NCI-H748 treated with DMSO at 0.1 percent for 48 hours (cell line): Measurements from ENCODE around the gene LIN9.

Experiments used
- DNase-seq: peaks from one replicate; lab custom pipeline; 2025; lab: John Stamatoyannopoulos, UW

LIN9 gene

DNA sequence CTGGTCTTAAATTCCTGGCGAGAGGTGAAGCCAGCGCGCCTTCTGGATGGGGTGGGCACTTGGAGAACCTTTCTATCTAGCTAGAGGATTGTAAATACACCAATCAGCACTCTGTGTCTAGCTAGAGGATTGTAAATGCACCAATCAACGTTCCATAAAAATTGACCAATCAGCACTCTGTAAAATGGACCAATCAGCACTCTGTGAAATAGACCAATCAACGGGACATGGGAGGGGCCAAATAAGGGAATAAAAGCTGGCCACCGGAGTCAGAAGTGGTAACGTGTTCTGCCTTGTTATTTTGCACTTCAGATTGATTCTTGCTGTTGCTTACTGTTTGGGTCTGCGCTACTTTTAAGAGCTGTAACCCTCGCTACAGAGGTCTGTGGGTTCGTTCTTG is 12.0 kb upstream of the LIN9 start:
- no peak for DNase-seq

DNA sequence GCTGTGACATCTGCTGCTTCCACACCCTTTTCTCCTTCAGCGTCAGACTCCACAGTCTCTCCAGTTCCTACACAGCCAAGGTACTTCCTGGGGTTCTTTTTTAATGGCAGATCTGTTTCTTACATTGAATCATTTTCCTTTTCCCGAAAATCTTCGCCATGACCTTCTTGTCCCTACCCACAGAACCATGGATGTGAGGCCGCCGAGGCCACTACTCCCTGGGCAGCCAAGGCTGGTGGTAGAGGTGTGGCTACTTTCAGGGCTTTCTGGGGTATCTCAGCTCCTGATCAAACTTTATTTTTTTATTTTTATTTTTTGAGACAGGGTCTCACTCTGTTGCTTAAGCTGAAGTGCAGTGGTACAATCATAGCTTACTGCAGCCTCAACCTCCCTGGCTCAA is 9.5 kb upstream of the LIN9 start:
- DNase-seq: no peak

DNA sequence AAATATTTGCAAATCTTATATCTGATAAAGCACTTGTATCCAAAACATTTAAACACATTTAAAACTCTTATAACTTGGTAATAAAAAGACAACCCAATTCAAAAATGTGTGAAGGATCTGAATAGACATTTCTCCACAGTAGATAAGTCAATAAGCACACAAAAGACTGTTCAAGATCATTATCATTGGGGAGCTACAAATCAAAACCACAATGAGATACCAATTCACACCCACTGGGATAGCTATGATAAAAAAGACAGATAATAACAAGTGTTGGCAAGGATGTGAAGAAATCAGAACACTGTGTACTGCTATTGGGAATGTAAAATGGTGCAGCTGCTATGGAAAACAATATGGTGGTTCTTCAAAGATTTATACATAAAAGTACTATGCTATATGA is 5.1 kb upstream of the LIN9 start:
- no peak for DNase-seq

DNA sequence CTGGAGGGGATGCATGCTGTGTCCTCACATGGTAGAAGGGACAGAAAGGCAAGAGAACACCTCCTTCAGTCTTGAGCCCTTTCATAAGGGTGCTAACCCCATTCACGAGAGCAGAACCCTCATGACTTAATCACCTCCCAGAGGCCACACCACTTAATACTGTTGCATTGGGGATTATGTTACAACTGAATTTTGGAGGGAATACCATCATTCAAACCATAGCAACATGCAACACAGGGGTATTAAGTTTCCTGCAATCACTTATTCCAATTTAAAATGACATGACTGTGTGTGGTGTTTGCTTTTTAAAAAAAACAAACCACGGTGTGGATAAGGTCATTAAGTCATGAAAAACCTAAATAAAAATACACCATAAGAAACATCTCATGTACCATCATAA is 3.1 kb upstream of the LIN9 start:
- no peak for DNase-seq

DNA sequence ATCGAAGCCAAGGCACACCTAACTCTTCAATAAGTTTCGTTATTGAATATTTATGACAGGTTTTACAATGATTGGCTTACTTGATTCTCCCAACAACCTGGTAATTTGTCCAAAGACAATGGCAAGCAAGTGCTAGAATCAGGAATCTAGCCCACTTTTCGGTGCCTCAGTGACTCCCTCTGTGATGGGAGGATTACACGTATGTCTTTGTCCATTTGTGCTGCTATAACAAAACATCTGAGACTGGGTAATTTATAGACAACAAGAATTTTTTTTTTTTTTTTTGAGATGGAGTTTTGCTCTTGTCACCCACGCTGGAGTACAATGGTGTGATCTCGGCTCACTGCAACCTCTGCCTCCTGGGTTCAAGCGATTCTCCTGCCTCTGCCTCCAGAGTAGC is 2.4 kb upstream of the LIN9 start:
- no peak for DNase-seq

DNA sequence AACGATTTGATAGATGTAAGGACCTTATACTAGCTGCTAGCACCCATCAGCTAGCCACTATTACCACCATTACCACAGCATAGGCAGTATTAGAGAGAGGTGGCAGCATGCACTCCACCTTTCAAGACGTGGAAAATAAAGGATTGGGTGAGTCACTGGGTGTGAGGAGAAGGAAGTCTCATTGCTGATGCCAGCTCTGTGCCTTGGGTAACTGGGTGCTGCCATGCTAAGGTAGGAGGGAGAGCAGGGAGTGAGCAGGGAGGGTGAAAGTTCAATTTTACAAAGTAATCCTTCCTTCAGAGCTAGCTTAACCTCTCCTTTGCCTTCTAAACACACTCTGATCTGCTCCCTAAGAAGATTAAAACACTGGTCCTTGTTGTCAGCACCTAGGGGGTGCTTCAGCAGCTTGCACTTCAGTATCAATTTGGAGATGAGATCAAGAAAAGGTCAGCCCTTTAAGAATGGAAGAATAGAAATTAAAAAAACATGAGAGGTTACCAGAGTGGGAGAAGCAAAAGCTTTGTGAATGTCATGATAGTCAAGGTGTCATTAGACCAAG is 1.8 kb upstream of the LIN9 start:
- DNase-seq: no peak

DNA sequence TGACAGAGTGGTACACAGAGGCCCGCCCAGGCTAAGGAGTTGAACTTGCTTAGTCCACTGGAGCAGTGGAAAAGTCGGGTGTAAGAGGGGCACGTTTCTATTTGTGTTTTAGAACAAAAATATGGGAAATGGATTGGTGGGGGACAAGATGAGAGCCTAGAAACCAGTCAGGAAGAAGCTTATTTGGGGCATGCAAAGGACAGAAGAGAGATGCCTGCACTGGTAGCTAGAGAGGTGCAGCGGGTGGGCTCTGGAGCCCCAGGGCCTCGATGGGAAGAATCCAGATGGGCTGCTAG is 1.2 kb upstream of the LIN9 start:
- DNase-seq: no peak

DNA sequence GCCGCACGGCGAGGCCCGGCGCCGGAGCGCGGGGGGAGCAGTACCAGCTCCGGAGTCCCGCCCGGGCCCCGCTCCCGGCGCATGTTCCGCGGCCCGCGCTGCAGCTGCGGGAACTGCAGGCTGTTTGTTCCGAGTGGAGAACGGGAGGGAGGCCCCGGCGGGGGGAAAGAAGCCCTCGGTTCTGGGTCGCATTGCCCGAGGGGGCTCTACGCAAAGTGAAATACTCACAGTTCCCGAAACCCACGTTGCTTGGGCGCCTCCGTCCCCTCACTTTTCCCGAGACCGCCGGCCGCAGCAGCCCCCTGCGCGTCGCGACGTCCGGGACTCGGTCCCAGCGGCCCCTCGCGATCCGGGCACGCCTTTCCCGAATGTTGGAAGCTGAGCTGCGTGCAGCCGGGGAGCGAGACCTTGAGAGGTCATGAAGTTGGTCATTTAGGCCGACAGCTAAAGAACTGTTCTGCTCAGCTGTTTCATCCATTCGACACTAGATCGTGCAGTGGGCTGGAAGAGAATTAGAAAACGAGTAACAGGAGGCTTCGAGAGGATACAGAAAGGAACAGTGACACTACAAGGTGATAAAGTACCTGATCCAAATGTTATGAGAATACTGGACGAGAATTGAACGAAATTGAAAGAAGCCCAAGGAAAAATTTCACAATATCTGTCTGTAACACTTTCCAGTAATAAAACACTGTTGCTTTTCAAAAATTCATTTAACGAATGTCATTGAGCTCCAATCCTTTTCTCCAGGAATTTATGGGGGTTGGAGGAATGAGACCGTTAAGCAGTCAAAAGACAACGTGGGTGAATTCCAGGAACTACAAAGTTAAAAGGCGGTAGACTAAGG is 657 bp upstream of the LIN9 start:
- DNase-seq: no peak

DNA sequence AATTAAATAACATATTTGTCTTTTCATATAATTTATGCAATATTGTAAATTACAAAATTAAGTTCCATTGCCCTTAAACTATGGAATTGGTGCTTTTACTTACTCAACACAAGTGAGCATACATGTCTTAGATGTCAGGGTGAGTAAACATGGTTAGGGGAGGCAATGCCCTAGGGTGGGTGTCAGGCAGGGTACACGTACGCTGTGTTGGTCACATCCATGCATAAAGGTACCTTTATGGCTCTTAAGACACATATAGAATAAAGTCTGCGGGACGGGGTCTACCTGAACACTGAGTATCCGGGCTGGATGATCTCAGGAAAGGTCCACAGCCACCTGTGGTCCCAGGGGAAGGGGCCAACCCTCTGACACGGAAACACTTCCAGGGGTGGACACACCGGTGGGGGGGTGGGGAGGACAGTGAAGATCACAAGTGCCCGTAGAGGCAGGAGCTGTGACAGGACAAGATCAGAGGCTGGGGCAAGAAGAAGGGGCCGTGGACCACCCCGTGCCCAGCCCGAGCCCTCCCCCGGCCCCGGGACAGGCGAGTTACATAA is 720 bp downstream of the LIN9 start:
- DNase-seq: no peak

DNA sequence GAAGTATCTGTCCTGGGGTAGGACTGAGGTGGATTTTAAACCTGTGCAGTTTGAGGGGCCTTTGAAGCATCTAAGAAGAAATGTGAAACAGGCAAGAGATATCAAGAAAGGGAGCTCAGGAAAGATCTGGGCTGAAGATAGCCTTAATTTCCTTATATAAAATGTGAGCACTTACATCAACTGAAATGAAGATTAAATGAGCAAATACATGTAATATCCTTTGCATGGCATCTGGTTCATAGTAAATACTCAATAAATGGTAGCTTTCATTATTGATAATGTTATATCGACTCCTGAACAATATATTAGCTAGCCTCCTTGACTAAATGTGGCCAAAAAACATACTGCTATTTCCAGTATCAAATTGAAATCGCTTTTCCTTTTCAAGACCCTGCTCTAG is 2.5 kb downstream of the LIN9 start:
- no peak for DNase-seq

DNA sequence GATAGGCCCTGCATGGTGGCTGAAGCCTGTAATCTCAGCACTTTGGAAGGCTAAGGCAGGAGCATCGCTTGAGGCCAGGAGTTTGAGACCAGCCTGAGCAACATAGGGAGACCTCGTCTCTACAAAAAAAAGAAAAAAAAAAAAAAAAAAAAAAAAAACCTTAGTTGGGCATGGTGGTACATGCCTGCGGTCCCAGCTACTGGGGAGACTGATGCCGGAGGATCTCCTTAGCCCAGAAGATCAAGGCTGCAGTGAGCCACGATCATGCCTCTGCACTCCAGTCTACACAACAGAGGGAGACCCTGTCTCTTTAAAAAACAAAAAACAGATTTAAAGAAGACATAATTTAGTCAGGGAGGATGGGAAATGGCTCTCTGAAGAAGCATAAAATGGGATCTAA is 3.8 kb downstream of the LIN9 start:
- no peak for DNase-seq

DNA sequence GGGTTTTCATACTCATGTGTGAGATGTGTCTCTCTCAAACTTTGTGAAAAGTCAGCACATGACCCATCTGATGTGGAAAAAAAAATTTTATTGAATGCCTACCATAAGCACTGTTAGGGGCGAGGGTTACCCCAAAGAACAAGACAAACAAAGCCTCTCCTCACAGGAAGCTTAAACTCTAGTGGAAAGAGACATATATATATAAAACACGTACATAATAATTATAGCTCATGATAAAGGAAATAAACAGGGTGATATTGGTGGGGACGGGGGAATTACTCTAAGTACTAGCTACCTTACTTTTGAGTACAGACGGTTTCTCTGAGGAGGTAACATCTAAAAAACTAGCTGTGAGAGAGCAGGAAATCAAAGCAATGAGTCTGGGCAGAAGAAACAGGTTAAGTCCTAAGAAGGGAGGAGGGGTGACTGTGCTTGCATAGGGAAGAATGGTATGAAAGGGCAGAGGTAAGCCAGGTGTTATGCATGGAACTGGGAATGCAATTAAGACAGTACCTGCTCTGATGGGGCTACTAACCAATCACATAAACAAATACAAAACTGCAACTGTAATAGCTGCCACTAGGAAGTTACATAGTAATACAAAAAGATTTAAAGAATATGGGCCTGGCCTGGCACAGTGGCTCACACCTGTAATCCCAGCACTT is 4.5 kb downstream of the LIN9 start:
- no peak for DNase-seq

DNA sequence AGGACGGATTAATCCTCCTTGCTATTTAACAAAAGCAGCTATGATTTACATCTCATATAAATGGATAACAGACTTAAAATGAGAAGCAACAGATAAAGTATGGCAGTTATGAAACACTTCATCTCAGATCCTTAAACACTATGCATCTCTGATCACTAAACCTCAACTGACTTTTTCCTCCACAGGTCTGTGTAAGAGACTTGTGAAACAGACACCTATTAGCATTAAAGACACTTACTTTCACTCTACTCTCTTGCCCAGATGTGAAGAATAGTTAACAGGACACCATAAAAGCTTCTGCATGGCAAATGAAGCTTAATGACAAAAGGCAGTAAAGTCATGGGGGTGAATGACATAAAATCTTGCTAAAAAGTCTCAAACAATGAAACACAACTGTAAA is 6.2 kb downstream of the LIN9 start:
- no peak for DNase-seq

DNA sequence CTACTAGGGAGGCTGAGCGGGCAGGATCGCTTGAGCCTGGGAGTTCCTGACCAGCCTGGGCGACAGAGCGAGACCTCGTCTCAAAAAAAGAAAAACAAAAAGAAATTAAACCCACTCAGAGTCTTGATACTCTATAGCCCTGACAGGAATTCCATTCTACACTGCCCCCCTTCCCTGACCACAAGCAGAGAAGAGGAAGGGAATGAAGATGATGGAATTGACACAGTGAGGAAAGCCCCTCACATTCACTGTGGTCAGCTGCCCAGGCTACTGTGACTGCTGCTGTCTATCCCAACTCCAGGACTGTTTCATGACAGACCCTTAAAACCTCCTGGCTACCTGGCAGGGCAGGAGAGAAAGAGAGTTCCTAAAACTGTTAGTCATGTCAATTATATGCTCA is 12.1 kb downstream of the LIN9 start:
- DNase-seq: no peak

DNA sequence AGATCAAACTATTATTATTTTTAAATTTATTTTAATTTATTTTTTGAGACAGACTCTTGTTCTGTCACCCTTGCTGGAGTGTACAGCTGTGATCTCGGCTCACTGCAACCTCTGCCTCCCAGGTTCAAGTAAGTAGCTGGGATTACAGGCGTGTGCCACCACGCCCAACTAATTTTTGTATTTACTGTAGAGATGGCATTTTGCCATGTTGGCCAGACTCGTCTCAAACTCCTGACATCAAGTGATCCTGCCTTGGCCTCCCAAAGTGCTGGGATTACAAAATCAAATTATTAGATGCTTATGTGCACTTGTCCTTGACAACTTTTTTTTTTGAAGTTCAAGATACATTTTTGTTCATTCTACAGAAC is 15.4 kb downstream of the LIN9 start:
- no peak for DNase-seq

DNA sequence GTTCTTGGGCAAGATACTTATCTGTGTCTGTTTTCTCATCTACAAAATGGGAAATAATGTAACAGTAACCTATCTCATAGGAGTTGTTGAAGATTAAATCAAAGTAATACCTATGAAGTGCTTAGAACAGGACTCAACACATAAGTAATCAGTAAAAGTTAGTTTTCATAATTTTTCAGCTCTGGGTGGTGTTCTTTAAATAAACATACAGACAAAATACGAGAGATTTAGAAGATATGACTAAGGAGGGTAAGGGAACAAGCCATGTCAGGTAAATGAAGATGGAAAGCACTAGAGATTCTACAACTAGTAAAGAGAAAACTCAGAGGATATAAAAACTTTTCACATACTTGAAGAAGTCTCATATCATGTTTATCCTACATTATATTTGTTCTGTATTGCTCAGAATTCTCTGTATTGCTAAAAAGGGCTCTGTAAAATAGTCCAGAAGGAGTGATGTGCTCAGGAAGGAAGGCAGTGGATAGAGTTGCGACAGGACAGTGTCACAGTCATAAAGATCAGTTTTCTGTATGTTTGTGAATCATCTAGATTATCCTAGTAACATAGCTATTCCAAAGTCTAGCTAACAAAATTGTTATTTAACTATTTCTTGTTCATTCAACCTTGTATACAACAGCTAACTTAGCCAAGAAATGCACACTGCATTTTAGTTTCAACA is 16.0 kb downstream of the LIN9 start:
- DNase-seq: no peak

DNA sequence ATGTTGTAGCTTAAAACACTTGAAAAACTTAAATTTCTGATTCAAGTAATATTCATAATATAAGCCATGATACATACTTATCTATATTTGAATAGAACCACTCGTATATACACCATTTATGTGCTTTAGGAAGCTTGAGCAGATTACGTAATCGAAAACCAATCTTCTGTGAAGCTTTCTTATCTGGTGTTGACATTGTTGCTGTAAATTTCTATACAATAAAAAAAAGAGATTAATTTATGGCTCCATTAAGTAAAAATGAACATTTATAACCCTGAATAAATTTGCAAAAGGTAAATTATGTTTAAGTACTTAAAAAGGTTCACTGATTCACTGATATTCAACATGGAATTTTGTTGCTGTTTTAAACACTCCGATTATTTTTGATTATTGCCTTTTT is 21.4 kb downstream of the LIN9 start:
- no peak for DNase-seq

DNA sequence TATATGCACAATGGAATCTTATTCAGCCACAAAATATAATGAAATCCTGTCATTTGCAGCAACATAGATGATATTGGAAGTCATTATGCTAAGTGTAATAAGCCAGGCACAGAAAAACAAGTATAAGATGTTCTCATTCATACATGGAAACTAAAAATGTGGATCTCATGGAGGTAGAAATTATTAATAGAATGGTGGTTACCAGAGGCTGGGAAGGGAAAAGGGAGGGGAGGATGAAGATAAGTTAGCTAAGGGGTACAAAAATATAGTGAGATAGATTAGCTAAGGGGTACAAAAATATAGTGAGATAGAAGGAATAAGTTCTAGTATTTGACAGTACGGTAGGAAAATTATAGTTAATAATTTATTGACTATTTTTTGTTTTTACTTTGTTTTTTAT is 27.9 kb downstream of the LIN9 start:
- DNase-seq: no peak

DNA sequence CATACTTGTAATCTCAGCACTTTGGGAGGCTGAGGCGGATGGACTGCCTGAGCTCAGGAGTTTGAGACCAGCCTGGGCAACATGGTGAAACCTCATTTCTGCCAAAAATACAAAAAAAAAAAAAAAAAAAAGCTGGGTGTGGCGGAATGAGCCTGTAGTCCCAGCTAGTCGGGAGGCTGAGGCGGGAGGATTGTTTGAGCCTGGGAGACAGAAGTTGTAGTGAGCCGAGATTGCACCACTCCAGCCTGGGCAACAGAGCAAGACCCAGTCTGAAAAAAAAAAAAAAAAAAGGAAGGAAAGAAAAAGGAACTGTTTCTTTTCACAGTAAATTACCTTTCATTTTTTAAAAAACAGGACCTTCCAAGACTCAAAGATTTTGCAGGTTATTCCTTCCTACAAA is 29.5 kb downstream of the LIN9 start:
- DNase-seq: no peak

DNA sequence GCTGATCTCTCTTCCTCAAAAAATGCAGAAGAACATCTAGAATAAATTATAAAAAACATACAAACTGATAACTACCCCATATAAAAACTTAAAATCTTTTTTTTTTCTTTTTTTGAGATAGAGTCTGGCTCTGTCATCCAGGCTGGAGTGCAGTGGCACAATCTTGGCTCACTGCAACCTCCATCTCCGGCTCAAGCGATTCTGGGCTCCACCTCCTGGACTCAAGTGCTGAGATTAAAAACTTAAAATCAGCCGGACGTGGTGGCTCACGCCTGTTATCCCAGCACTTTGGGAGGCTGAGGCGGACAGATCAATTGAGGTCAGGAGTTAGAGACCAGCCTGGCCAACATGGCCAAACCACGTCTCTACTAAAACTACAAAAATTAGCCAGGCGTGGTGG is 31.1 kb downstream of the LIN9 start:
- no peak for DNase-seq

DNA sequence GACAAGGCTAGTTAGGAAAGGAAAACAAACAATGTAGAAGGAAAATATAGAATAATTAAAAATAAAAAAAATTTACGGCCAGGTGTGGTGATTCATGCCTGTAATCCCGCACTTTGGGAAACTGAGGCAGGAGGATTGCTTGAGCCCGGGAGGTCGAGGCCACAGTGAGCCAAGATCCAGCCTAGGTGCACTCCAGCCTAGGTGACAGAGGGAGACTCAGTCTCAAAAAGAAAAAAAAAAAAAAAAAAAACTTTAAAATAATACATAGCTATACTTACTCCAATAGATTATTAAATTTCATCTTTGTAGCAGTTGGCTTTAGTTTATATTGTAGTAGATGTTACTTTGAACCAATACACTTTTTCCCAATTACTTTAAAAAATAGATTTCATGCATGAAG is 32.0 kb downstream of the LIN9 start:
- no peak for DNase-seq

DNA sequence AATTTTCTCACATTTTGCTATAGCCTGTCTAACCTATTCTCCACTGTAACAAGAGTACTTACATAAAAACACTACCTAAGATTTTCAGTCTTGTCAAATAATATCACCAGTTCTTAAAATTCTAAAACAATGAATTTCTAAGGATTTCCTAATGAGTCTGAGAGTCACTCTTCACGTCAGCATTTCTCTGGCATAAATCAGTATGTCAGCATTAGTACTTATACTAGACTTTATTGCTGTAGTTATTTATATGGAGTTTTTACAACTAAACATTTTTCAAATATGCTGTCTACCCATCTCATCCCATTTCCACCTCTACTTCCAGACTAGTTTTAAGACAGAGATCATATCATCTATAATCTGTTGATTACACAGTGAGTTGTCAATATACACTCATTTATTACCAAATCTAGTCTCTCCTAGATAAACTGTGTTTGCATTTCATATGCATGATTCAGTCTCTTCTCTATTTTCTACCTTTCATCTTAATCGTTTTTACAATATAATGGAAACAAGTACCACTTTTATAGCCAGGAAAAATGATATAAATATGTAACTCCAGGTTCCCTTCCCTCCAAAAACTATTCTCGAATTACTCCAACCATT is 32.8 kb downstream of the LIN9 start:
- no peak for DNase-seq

DNA sequence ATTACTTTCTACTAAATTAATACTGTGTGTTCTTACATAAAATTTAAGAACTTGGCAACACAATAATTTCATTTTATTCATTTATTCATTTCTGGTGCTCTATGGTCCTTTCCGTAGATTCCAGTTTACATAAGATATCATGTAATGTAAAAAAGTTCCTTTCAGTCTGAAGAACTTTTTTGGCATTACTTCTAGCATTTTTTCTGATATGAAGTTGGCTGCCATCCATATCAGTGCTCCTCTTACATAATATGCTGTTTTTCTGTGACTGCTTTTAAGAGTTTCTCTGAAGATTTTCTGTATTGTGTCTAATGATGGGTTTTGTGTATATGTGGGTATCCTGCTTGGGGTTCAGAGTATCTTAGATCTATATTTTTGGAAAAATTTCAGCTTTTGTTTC is 34.8 kb downstream of the LIN9 start:
- DNase-seq: no peak
